K562 (cell line): ENCODE measurements around the gene GSTM2.

Source experiments
- ATF7 ChIP-seq: fragments of 450-650 bp; IDR thresholded peaks from 2 replicates; pipeline ENCODE4 v1.7.1; 2014; ENCODE audit warnings: mild to moderate bottlenecking, moderate library complexity
- ERF ChIP-seq: fragments of 450-650 bp; formaldehyde crosslinking; IDR thresholded peaks from 2 replicates; pipeline ENCODE4 v1.4.0; 2020; ENCODE audit warnings: mild to moderate bottlenecking, mixed read lengths
- GABPA ChIP-seq: fragments of 200-800 bp; sonication (Bioruptor generic); conservative IDR thresholded peaks from 2 replicates; pipeline ENCODE4 v1.6.1; 2016; ENCODE audit warnings: low read depth, missing genetic modification characterization, missing compliant biosample characterization
- NRF1 ChIP-seq, 2 experiments: fragments of 450-650 bp; IDR thresholded peaks in 1 of 2; conservative IDR thresholded peaks in 1 of 2; 2 replicates each; pipeline ENCODE4 v1.6.1; 2014; ENCODE audit warnings: mild to moderate bottlenecking in 2 of 2
- POLR2A ChIP-seq: fragments of 450-650 bp; conservative IDR thresholded peaks from 2 replicates; pipeline ENCODE4 v1.6.1; 2016
- SETDB1 ChIP-seq: IDR thresholded peaks from one replicate; pipeline ENCODE4 v1.6.1; 2012; ENCODE audit warnings: low read length, control low read depth, inconsistent platforms
- SPI1 ChIP-seq: IDR thresholded peaks from 2 replicates; pipeline ENCODE4 v1.6.1; 2011; ENCODE audit warnings: low read depth, low read length, control low read depth, borderline replicate concordance
- SRF ChIP-seq, 2 experiments: fragments of 250-450, 450-650 bp in 1 of 2; sonication (Bioruptor Pico) in 1 of 2; sonication (generic) in 1 of 2; formaldehyde crosslinking; IDR thresholded peaks; 2 replicates each; pipeline versions ENCODE4 v1.5.0 to v1.5.1; 2020 to 2022; ENCODE audit warnings: mild to moderate bottlenecking in 1 of 2, missing genetic modification reagents in 1 of 2
- TCF3 ChIP-seq: sonication (generic); formaldehyde crosslinking; IDR thresholded peaks from 2 replicates; pipeline ENCODE4 v1.4.0; 2020; ENCODE audit warnings: mild to moderate bottlenecking, missing genetic modification reagents
- ZBTB43 ChIP-seq: sonication (generic); formaldehyde crosslinking; IDR thresholded peaks from 2 replicates; pipeline ENCODE4 v1.8.0; 2023; ENCODE audit warnings: mild to moderate bottlenecking, missing genetic modification reagents
- ZC3H8 ChIP-seq: fragments of 450-650 bp; IDR thresholded peaks from 2 replicates; pipeline ENCODE4 v1.6.1; 2017
- ZSCAN29 ChIP-seq: fragments of 450-650 bp; IDR thresholded peaks from 2 replicates; pipeline ENCODE4 v1.6.1; 2017
- TF ChIP-seq, protein P1 (sequence below), 3 experiments: IDR thresholded peaks in 2 of 3; conservative IDR thresholded peaks in 1 of 3; 2 replicates each; pipeline ENCODE4 v1.5.1; 2011 to 2012; ENCODE audit warnings: low read length in 3 of 3, mild to moderate bottlenecking in 3 of 3, control low read depth in 2 of 3, improper control_type of control experiment in 1 of 3, inconsistent platforms in 1 of 3, low read depth in 1 of 3, mixed read lengths in 1 of 3, moderate library complexity in 1 of 3; ENCODE audit not compliant: insufficient read depth in 2 of 3

DNA sequence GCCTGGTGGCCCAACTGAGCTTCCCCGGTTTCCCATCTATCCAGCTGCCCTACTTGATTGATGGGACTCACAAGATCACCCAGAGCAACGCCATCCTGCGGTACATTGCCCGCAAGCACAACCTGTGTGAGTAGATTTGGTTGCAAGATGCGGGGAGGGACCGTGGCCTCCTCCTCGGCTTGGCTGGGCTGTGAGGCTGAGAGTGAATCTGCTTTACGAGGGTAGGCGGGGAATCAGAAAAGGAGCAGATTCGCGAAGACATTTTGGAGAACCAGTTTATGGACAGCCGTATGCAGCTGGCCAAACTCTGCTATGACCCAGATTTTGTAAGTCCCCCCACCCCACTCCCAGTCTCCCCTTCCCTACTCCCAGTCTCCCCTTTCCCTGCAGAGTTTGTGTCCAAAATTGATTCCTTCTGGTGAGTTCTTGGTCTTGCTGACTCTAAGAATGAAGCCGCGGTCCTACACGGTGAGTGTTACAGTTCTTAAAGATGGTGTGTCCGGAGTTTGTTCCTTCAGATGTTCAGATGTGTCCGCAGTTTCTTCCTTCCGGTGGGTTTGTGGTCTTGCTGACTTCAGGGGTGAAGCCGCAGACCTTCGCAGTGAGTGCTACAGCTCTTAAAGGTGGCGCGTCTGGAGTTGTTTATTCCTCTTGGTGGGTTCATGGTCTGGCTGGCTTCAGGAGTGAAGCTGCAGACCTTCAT lies 1.5 kb downstream of the GSTM2 start:
- TF ChIP-seq, protein P1, sequence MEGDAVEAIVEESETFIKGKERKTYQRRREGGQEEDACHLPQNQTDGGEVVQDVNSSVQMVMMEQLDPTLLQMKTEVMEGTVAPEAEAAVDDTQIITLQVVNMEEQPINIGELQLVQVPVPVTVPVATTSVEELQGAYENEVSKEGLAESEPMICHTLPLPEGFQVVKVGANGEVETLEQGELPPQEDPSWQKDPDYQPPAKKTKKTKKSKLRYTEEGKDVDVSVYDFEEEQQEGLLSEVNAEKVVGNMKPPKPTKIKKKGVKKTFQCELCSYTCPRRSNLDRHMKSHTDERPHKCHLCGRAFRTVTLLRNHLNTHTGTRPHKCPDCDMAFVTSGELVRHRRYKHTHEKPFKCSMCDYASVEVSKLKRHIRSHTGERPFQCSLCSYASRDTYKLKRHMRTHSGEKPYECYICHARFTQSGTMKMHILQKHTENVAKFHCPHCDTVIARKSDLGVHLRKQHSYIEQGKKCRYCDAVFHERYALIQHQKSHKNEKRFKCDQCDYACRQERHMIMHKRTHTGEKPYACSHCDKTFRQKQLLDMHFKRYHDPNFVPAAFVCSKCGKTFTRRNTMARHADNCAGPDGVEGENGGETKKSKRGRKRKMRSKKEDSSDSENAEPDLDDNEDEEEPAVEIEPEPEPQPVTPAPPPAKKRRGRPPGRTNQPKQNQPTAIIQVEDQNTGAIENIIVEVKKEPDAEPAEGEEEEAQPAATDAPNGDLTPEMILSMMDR (IDR thresholded peaks at IDR 0.05 in 2 of 3, conservative IDR thresholded peaks at IDR 0.05 in 1 of 3; ENCODE audit: insufficient read depth in 2 of 3, low read depth in 1 of 3, low read length in 3 of 3), result no peak
- TF ChIP-seq ZBTB43 (CRISPR knock-in tag) (no peak), SPI1 (no peak), SETDB1 (no peak), ERF (CRISPR knock-in tag) (no peak), TCF3 (CRISPR knock-in tag) (no peak), ATF7 (no peak), POLR2A (no peak), ZSCAN29 (no peak), SRF (CRISPR knock-in tag; IDR thresholded peaks at IDR 0.05) (no peak), GABPA (tag) (no peak), NRF1 (conservative IDR thresholded peaks at IDR 0.05 in 1 of 2, IDR thresholded peaks at IDR 0.05 in 1 of 2) (no peak), ZC3H8 (no peak)
